ENCODE data around the gene ATF7. TPM values are rescaled to one million over a fixed set of nuclear protein-coding genes. Genes with fewer than 3 reads are reported as not detected.
A peak's percentile ranks its signal among the peaks of the same experiment; 100 is the strongest.

The ATF7 gene
- total RNA-seq, 5 donors from 2014 or later (not counting 1 experiment from before 2014, with no cell fraction given): 18.9 to 29.6 (median 27.1) TPM

GRCh38 chr12:53578783-53579182 lies 47.4 kb downstream of the ATF7 start:
- no peak for ATAC-seq (replicated peaks in 1 of 4)
- Histone ChIP-seq H3K4me1 (ENCODE audit: control insufficient read depth in 1 of 2, extremely low read depth in 1 of 2, insufficient read depth in 2 of 2, low read length in 2 of 2) (no peaks in the 10 kb centered on the region), H3K9me3 (no peaks in the 10 kb centered on the region), H3K27me3 (replicated peaks in 1 of 2; ENCODE audit: control insufficient read depth in 2 of 2, extremely low read depth in 1 of 2, insufficient read depth in 2 of 2, low read length in 1 of 2) (no peaks in the 10 kb centered on the region), H3K27ac (ENCODE audit: low read length) (no peak overlapping the region), H3K36me3 (ENCODE audit: control insufficient read depth in 2 of 2, extremely low read depth in 1 of 2, insufficient read depth in 1 of 2, low read length in 1 of 2) (peaks cover 0 to 6% of the 10 kb centered on the region in 2 donors), H3K4me3 (ENCODE audit: control insufficient read depth in 1 of 2, extremely low read depth in 1 of 2, low read length in 1 of 2) (no peak overlapping the region)
- POLR2A ChIA-PET: interaction anchor here (0.7 kb wide), 2 partner anchors 86 to 365 kb away, joined by 7 to 8 read pairs; no protein-coding TSS in a partner anchor
- H3K27ac Mint-ChIP-seq: no peak overlapping the region
- CTCF ChIA-PET: interaction anchor here (0.7 kb wide), 3 partner anchors 86 to 149 kb away, joined by 3 to 6 read pairs (median 5); partner anchors contain the start of gene CALCOCO1 (in 1 of the 2)
- peaks cover 33% of the 10 kb centered on the region for H3K36me3 Mint-ChIP-seq
- H3K27me3 Mint-ChIP-seq: no peaks in the 10 kb centered on the region
- H3K4me3 Mint-ChIP-seq: no peak overlapping the region
- peaks cover 10 to 20% (median 14%) of the 10 kb centered on the region in 3 donors for H3K4me1 Mint-ChIP-seq
- no peak for DNase-seq
- 80% methylated on average over 1 of the region's 5 CpGs for WGBS (ENCODE audit: insufficient coverage)
- H3K9me3 Mint-ChIP-seq: no peaks in the 10 kb centered on the region

DNA sequence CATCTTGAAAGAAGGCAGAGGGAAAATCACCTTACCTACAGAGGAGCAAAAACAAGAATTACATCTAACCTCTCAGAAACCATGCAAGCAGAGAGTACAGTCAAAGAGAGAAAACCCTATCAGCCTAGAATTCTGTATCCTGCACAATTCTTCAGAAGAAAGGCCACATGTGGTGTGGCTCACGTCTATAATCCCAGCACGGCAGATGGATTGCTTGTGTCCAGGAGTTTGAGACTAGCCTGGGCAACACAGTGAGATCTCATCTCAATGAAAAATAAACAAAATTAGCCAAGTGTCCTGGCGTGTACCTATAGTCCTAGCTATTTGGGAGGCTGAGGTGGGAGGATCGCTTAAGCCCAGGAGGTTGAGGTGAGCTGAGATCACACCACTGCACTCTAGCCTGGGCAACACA lies 48.2 kb downstream of the ATF7 start:
- 56% methylated on average over 2 of the region's 4 CpGs for WGBS (ENCODE audit: insufficient coverage)
- Histone ChIP-seq H3K36me3 (ENCODE audit: control insufficient read depth in 2 of 2, extremely low read depth in 1 of 2, insufficient read depth in 1 of 2, low read length in 1 of 2) (peaks cover 0 to 6% of the 10 kb centered on the region in 2 donors), H3K27me3 (replicated peaks in 1 of 2; ENCODE audit: control insufficient read depth in 2 of 2, extremely low read depth in 1 of 2, insufficient read depth in 2 of 2, low read length in 1 of 2) (no peaks in the 10 kb centered on the region), H3K27ac (ENCODE audit: low read length) (no peak overlapping the region), H3K4me1 (ENCODE audit: control insufficient read depth in 1 of 2, extremely low read depth in 1 of 2, insufficient read depth in 2 of 2, low read length in 2 of 2) (no peaks in the 10 kb centered on the region), H3K9me3 (no peaks in the 10 kb centered on the region), H3K4me3 (ENCODE audit: control insufficient read depth in 1 of 2, extremely low read depth in 1 of 2, low read length in 1 of 2) (no peak overlapping the region)
- Mint-ChIP-seq H3K4me3 (no peak overlapping the region), H3K36me3 (peaks cover 30% of the 10 kb centered on the region), H3K9me3 (no peaks in the 10 kb centered on the region), H3K27ac (no peak overlapping the region), H3K27me3 (no peaks in the 10 kb centered on the region), H3K4me1 (peaks cover 10 to 20% (median 14%) of the 10 kb centered on the region in 3 donors)
- POLR2A ChIA-PET: interaction anchor here (0.7 kb wide), 2 partner anchors 85 to 364 kb away, joined by 7 to 8 read pairs; no protein-coding TSS in a partner anchor
- DNase-seq (no peak), ATAC-seq (replicated peaks in 1 of 4) (no peak)
- CTCF ChIA-PET: interaction anchor here (0.7 kb wide), 3 partner anchors 13 to 150 kb away, joined by 3 to 6 read pairs (median 3); partner anchors contain the start of gene CALCOCO1 (in 1 of the 2)

DNA sequence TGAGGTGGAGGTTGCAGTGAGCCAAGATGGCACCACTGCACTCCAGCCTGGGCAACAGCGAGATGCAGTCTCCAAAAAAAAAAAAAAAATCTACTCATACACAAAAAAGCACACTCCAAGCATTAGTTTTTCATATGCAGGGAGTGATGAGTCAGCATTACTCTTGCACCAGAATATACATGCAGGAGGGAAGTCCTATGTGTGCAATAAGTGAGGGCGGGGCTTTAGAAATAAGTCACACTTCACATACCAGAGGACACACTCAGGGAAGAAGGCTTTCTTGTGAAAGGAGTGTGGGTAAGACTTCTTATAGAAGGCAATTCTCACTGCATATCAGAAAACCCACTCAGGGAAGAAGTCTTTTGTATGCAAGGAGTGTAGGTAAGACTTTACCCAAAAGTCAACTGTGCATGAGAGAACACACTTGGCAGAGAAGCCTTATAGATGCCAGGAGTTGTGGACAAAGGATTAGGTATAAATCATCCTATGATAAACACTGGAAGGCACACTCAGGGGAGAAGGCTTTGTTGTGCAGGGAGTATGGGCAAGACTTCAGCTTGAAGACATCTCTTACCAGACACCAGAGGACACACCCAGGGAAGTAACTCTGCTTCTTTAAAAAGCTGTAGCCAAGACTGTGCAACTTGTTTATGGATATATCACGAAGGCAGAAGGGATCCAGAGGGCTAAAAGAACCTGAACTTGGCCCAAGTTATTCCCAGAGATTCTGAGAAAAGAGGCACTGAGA lies 50.5 kb downstream of the ATF7 start:
- no peak overlapping the region for H3K27ac Mint-ChIP-seq
- no peaks in the 10 kb centered on the region for H3K27me3 Mint-ChIP-seq
- H3K4me1 ChIP-seq (ENCODE audit: control insufficient read depth in 1 of 2, extremely low read depth in 1 of 2, insufficient read depth in 2 of 2, low read length in 2 of 2): peaks cover 0 to 13% of the 10 kb centered on the region in 2 experiments
- no CpG with 5 or more reads among the region's 3 CpGs for WGBS (ENCODE audit: insufficient coverage)
- H3K27me3 ChIP-seq (replicated peaks in 1 of 2; ENCODE audit: control insufficient read depth in 2 of 2, extremely low read depth in 1 of 2, insufficient read depth in 2 of 2, low read length in 1 of 2): no peaks in the 10 kb centered on the region
- H3K27ac ChIP-seq (ENCODE audit: low read length): no peak overlapping the region
- ChIA-PET CTCF (interaction anchor here in 1 of 2 donors (0.5 kb wide), 1 partner anchor 178 kb away, joined by 3 read pairs; no protein-coding TSS in a partner anchor), POLR2A (no interaction called here)
- ATAC-seq (replicated peaks in 1 of 4) (no peak), DNase-seq (no peak)
- H3K4me3 ChIP-seq (ENCODE audit: control insufficient read depth in 1 of 2, extremely low read depth in 1 of 2, low read length in 1 of 2): no peak overlapping the region
- no peaks in the 10 kb centered on the region for H3K9me3 Mint-ChIP-seq
- peaks cover 35% of the 10 kb centered on the region for H3K36me3 Mint-ChIP-seq
- H3K4me1 Mint-ChIP-seq: peaks cover 20 to 37% (median 28%) of the 10 kb centered on the region in 3 donors
- H3K36me3 ChIP-seq (ENCODE audit: control insufficient read depth in 2 of 2, extremely low read depth in 1 of 2, insufficient read depth in 1 of 2, low read length in 1 of 2): peaks cover 0 to 9% of the 10 kb centered on the region in 2 donors
- H3K4me3 Mint-ChIP-seq: no peak overlapping the region
- H3K9me3 ChIP-seq: no peaks in the 10 kb centered on the region

GRCh38 chr12:53572134-53572758 lies 53.9 kb downstream of the ATF7 start:
- 87% methylated on average over 3 of the region's 8 CpGs for WGBS (ENCODE audit: insufficient coverage)
- H3K27me3 Mint-ChIP-seq: no peaks in the 10 kb centered on the region
- Histone ChIP-seq H3K9me3 (no peaks in the 10 kb centered on the region), H3K27ac (ENCODE audit: low read length) (no peak overlapping the region), H3K27me3 (replicated peaks in 1 of 2; ENCODE audit: control insufficient read depth in 2 of 2, extremely low read depth in 1 of 2, insufficient read depth in 2 of 2, low read length in 1 of 2) (no peaks in the 10 kb centered on the region), H3K36me3 (ENCODE audit: control insufficient read depth in 2 of 2, extremely low read depth in 1 of 2, insufficient read depth in 1 of 2, low read length in 1 of 2) (peaks cover 0 to 9% of the 10 kb centered on the region in 2 donors), H3K4me3 (ENCODE audit: control insufficient read depth in 1 of 2, extremely low read depth in 1 of 2, low read length in 1 of 2) (no peak overlapping the region), H3K4me1 (ENCODE audit: control insufficient read depth in 1 of 2, extremely low read depth in 1 of 2, insufficient read depth in 2 of 2, low read length in 2 of 2) (peaks cover 2 to 13% of the 10 kb centered on the region in 2 experiments)
- H3K9me3 Mint-ChIP-seq: no peaks in the 10 kb centered on the region
- no peak for DNase-seq
- peaks cover 28% of the 10 kb centered on the region for H3K36me3 Mint-ChIP-seq
- ChIA-PET CTCF (interaction anchor here (0.6 to 0.7 kb wide), 3 partner anchors 41 to 412 kb away, joined by 3 to 4 read pairs (median 3); no protein-coding TSS in a partner anchor), POLR2A (no interaction called here)
- H3K4me3 Mint-ChIP-seq: peak overlapping the region in 1 of 3 donors; percentile 46
- peak overlapping the region; percentile 8 to 62 for H3K27ac Mint-ChIP-seq
- ATAC-seq (replicated peaks in 1 of 4): no peak
- H3K4me1 Mint-ChIP-seq: peaks cover 30 to 58% (median 39%) of the 10 kb centered on the region in 3 donors

GRCh38 chr12:53571295-53571694 lies 54.9 kb downstream of the ATF7 start:
- H3K27me3 ChIP-seq (replicated peaks in 1 of 2; ENCODE audit: control insufficient read depth in 2 of 2, extremely low read depth in 1 of 2, insufficient read depth in 2 of 2, low read length in 1 of 2): no peaks in the 10 kb centered on the region
- ChIA-PET CTCF (no interaction called here), POLR2A (no interaction called here)
- DNase-seq: peak in 1 of 35 experiments; percentile 9
- no peak for ATAC-seq (replicated peaks in 1 of 4)
- H3K9me3 ChIP-seq: no peaks in the 10 kb centered on the region
- peaks cover 3 to 13% of the 10 kb centered on the region in 2 experiments for H3K4me1 ChIP-seq (ENCODE audit: control insufficient read depth in 1 of 2, extremely low read depth in 1 of 2, insufficient read depth in 2 of 2, low read length in 2 of 2)
- peaks cover 30 to 49% (median 37%) of the 10 kb centered on the region in 3 donors for H3K4me1 Mint-ChIP-seq
- no peaks in the 10 kb centered on the region for H3K27me3 Mint-ChIP-seq
- H3K36me3 ChIP-seq (ENCODE audit: control insufficient read depth in 2 of 2, extremely low read depth in 1 of 2, insufficient read depth in 1 of 2, low read length in 1 of 2): peaks cover 0 to 8% of the 10 kb centered on the region in 2 donors
- no peak overlapping the region for H3K27ac Mint-ChIP-seq
- peaks cover 20% of the 10 kb centered on the region for H3K36me3 Mint-ChIP-seq
- WGBS (ENCODE audit: insufficient coverage): no CpG with 5 or more reads among the region's 2 CpGs
- no peak overlapping the region for H3K27ac ChIP-seq (ENCODE audit: low read length)
- no peaks in the 10 kb centered on the region for H3K9me3 Mint-ChIP-seq
- H3K4me3 ChIP-seq (ENCODE audit: control insufficient read depth in 1 of 2, extremely low read depth in 1 of 2, low read length in 1 of 2): no peak overlapping the region
- no peak overlapping the region for H3K4me3 Mint-ChIP-seq

DNA sequence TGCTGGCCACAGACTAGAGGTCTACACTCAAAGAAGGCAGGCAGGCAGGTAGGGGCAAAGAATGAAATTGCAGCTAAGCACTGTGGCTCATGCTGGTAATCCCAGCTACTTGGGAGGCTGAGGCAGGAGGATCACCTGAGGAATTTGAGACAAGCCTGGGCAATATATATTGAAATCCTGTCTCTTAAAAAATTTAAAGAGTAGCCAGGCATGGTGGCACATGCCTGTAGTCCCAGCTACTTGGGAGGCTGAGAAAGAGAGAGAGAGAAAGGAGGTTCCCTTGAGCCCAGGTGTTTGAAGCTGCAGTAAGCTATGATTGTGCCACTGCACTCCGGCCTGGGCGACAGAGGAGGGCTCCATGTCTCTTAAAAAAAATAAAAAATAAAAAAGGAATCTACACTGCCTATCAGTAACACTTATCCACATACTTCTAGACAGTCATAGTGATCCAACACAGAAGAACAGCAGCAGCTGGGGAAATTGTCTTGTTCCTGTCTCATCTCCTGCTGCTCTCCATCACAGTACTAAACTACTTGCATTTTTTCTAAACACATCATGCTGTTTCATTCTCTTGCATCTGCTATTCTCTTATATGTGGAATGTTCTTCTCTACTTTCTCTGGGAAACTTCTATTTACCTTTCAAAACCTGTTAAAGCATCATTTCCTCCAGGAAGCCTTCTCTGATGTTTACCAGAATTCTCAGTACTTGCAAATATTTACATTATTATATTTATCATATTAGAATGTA lies 57.2 kb downstream of the ATF7 start:
- Histone ChIP-seq H3K27me3 (replicated peaks in 1 of 2; ENCODE audit: control insufficient read depth in 2 of 2, extremely low read depth in 1 of 2, insufficient read depth in 2 of 2, low read length in 1 of 2) (no peaks in the 10 kb centered on the region), H3K9me3 (no peaks in the 10 kb centered on the region), H3K36me3 (ENCODE audit: control insufficient read depth in 2 of 2, extremely low read depth in 1 of 2, insufficient read depth in 1 of 2, low read length in 1 of 2) (peaks cover 0 to 4% of the 10 kb centered on the region in 2 donors), H3K27ac (ENCODE audit: low read length) (no peak overlapping the region), H3K4me3 (ENCODE audit: control insufficient read depth in 1 of 2, extremely low read depth in 1 of 2, low read length in 1 of 2) (no peak overlapping the region), H3K4me1 (ENCODE audit: control insufficient read depth in 1 of 2, extremely low read depth in 1 of 2, insufficient read depth in 2 of 2, low read length in 2 of 2) (peaks cover 12 to 21% of the 10 kb centered on the region in 2 experiments)
- DNase-seq (no peak), ATAC-seq (replicated peaks in 1 of 4) (no peak)
- H3K27ac Mint-ChIP-seq: peak overlapping the region in 1 of 2 donors; percentile 64
- H3K27me3 Mint-ChIP-seq: no peaks in the 10 kb centered on the region
- no CpG with 5 or more reads among the region's 2 CpGs for WGBS (ENCODE audit: insufficient coverage)
- H3K9me3 Mint-ChIP-seq: no peaks in the 10 kb centered on the region
- peaks cover 9% of the 10 kb centered on the region for H3K36me3 Mint-ChIP-seq
- peaks cover 51 to 63% (median 53%) of the 10 kb centered on the region in 3 donors for H3K4me1 Mint-ChIP-seq
- CTCF ChIA-PET: no interaction called here
- H3K4me3 Mint-ChIP-seq: no peak overlapping the region
- POLR2A ChIA-PET: no interaction called here
